Measurements from ENCODE around the gene PTPRK.
A peak's percentile ranks its signal among the peaks of the same experiment; 100 is the strongest.

PTPRK gene

DNA sequence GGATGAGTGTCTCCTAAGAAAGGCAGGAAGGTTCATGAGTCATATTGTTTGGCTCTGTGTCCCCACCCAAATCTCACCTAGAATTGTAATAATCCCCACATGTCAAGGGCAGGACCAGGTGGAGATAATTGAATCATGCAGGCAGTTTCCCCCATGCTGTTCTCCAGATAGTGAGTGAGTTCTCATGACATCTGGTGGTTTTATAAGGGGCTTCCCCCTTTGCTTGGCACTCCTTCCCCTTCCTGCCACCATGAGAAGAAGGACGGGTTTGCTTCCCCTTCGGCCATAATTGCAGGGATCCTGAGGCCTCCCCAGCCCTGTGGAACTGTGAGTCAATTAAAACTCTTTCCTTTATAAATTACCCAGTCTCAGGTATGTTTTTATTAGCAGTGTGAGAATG, 542.2 kb downstream of the PTPRK start:
- peak; percentile 9 to 45 for DNase-seq

DNA sequence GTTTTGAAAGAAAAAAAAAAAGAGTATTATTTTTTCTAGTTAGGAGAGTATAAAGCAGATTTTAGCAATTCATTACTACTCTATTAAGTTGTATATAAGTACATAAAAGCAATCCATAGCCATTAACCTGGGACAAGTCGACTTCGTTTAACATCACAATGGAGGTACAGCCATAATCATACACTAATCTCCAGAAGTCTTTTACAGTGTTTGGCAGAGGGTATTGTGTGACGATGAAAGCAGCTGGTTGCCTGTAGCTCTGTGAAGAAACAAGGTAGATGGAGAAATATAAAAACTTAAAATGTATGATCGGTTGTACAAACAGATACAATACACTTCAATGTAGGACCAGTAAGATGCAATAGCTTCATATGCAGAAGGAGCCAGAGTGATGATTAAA, 543.6 kb downstream of the PTPRK start:
- DNase-seq, result no peak

DNA sequence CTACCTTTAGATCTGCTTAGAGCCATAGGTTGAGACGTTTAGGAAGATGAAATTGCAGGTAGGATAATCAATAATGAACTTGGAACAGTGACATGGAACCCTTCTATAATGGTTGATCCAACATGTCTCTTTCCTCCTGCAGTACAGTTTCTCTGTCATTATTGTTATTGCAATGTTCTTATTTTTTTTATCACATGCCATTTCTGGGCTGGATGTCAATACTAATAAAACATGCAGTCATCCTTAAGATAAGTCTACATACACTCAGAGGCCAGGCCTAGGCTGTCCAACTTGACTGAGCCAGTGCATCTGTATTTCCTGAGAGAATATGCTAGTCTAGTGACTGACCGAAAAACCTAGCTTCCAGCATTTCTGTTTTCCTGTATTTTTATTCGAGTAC, 544.3 kb downstream of the PTPRK start:
- no peak for DNase-seq

DNA sequence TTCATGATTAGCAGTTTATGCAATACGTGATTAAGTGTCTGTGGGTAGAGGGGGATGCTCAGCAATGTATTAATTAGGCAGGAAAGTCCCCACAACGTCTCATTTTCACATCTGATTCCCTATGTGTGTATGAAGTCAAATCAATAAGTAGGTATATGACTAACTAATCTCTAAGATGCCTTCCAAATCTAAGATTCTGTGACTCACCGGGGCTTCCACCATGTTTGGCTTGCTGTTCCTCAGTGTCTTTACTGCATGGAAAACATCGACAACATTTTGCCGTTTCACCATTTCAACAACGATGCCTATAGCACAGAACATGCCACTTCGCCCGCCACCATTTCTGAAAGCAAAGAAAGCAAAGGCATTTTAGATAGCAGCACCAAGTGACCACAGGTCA, 547.6 kb downstream of the PTPRK start:
- no peak for DNase-seq

DNA sequence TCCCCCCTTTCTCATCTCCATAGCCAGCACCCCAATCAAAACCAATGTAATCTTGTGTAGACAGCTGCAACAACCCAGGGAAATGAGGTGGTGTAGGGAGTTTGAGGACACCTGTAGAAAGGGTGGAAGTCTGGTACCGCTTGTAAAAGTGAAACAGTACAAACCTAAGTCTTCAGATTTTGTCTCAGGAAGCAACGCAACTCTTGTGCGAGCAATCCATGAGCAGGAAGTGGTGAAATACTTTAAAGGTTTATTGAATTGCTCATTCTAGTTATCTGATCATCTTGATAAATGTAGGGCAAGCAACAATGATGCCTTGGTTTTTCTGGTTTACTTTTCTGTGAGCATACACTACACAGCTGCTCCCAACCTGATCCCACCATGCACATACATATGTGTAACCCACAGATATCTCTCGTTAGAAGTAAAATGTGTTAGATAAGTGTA, 548.4 kb downstream of the PTPRK start:
- DNase-seq, result peak; percentile 55 to 78

DNA sequence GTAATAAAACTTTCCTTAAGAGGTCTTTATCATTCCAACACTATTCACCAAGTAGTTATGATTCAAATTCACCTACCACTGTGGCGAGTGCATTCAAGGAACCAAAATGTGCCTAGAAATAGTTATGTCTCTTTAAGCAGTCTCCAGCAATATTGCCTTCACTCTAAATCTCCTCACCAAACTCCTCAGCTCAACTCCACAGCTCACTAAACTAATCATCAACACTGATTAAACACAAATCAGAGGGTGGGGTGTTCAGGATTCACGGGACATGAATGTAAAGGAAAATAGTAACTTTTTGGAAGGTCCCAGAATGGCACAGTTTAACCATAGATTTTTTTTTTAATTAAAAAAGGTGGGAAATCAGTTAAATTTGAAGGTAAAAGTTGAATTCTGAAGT, 549.0 kb downstream of the PTPRK start:
- DNase-seq, result no peak

DNA sequence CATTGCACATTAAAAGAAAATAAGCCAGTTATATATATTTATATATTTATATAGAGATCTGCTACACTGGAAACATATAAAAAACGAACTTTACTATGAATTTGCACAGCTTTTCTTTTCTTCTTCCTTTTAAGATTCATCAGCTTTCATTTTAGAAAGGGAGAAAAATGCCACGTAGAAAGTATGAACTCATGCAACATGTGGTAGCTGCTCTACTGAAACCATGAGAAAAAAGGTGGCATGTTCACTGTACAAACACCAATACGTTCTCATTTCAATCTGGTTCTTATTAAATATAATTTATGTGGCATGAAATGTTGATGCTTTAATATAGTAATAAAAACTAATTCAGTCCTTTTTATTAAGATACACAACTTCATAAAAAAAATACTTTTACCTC, 550.7 kb downstream of the PTPRK start:
- DNase-seq, result no peak

DNA sequence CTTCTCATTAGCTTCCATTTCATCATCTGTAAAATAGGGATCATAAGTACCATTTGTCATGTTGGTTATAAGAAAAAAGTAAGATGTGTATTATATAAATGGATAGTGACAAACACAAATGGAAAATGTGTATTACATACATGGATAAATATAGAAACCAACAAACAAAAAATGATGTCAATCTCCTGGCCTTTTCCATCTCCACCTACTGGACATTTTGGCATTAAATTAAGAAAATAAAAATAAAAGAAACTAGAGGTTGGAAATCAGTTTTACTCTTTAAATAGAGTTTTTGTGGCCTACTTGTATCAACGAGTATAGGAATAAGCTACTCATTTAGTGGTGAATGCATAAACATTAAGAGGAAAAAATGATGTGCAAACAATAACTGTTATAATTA, 552.0 kb downstream of the PTPRK start:
- DNase-seq, result no peak

DNA sequence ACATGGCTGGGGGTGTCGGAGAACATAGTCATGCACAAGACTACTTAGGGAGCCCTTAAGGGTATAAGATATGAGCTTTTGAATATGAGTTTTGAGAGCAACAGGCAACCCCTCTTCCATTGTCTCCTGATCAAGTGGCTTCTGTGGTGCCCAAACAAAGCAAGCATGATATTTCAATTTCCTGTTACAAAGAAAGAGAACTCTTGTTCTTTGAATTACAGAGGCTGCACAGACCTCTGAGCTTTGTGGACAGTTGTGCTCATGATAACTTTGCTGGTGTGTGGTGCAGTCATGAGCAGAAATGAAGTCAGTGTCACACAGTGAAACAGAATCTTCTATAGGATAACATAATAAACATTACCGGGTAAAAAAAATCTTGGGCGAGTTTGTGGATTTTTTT, 552.7 kb downstream of the PTPRK start:
- DNase-seq, result no peak

DNA sequence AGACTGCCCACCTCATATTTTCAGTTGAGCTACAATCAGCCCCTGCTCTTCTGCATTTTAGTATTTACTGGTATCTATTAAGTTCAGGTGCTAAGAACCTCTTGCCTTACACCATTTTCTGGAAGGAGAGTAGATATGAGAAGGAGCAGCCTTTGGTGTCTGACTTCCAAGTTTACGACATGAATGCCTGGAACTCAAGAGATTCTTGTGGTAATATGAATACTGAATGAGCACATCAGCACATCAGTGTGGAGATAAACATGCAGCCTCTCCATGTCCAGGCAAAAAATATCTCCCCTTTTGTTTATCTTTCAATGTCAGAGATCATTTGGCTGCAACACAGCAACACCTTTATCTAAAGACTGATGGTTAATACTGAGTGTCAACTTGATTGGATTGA, 553.8 kb downstream of the PTPRK start:
- DNase-seq, result no peak

DNA sequence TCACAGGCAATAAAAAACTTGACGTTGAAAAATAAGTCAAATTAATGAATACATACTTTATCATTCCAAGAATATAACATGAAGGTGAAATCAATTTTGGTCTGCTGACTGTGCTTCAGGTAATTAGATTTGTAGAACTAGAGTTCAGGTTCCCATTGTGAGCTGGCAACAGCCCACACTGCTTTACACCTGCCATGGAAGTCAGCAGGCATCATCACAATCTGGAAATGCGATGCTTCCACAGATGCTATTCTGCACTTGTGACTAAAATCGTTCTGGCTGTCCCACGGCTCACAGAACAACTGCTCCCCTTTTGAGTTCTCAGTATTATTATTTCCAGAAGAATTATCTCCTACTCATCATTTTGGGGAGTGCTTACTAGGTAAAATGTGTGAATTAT, 556.9 kb downstream of the PTPRK start:
- no peak for DNase-seq

DNA sequence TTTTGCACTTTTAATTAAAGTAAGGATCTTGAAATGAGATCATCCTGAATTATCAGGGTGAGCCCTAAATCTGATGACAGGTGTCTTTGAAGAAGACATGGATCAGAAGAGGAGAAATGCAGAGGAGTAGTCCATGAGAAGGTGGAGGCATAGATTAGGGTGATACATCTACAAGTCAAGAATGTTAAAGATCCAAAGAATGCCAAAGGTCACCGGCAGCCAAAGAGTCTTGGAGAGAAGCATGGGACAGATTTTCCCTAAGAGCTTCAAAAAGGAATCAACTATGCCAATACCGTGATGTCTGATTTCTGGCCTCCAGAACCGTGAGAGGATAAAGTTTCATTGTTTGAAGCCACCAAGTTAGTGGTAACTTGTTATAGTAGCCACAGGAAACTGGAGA, 560.5 kb downstream of the PTPRK start:
- no peak for DNase-seq

DNA sequence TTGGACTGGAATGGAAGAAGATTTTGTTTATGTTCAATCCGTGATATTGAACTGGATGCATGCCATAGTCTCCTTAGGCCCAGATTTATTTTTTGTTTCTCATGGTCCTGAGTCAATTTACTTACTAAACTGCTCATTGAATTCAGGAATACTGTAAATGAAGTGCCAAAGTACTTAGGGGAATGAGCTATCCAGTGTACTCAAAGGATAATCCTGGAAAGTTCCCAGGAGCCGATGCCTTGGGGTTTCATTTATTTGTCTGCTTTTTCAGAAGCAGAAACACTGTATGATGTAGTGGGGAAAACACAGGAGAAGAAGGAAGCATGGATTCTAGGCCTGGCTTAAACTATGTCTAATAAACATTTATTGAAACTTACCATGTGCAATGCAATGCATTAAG, 563.4 kb downstream of the PTPRK start:
- DNase-seq, result no peak

DNA sequence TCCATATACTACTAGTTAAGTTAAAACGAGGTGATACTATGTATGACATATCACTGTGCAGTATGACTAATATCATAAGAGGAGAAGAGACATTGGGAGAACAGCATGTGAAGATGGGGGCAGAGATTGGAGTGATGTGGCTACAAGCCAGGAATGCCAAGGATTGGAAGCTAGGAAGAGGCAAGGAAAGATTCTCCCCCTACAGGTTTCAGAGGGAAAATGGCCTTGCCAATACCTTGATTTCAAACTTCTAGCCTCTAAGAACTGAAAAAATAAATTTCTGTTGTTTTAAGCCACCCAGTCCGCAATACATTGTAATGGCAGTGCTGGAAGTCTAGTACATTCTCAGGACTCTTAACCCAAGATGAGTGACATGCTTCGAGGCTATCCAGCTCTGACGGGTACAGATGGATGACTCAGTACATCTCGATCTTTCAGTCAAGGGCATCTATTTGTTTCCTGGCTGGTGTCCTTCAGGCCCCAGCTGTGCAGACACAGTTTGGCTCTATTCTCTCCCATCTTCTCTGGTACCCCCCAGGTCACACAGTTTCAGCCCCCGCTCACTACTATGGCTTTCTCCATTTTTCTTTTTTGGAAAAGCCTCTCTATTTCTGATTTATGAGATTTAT, 564.0 kb downstream of the PTPRK start:
- DNase-seq, result no peak

DNA sequence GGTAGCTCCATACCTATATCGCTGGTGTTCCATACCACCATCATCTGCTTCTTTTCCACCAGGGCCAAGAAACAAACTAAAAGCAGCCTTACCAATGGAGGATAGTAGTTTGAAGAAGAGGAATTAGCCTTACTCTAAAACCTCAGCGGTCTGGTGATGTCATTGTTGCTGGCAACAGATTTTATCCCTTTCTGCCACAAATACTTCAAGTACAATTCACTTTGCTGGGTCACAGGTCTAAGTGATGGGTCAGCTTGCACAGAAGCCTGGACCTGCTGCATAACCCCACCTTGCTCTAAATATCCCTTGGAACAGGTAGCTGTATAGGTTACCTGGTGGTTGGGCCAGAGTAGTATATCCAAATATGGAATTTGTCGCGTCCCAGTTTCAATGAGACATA, 566.3 kb downstream of the PTPRK start:
- no peak for DNase-seq

DNA sequence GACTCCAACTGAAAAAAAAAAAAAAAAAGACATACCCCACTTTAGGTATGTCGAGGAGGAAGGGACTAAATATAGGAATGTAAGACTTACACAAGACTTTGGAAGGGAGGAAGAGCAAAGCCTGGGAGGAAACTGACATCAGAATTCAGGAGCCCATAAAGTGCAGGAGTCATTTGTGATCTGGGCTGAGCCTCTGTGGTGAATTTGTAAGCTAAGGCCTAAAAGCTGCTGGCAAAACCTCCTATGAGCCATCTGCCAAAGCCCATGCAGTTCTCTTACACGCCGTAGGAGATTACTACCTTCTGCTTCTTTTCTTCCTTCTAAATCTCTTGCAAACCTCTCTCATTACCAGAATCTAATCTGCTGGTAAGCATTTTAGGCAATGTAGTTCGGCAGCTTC, 567.6 kb downstream of the PTPRK start:
- DNase-seq, result no peak

DNA sequence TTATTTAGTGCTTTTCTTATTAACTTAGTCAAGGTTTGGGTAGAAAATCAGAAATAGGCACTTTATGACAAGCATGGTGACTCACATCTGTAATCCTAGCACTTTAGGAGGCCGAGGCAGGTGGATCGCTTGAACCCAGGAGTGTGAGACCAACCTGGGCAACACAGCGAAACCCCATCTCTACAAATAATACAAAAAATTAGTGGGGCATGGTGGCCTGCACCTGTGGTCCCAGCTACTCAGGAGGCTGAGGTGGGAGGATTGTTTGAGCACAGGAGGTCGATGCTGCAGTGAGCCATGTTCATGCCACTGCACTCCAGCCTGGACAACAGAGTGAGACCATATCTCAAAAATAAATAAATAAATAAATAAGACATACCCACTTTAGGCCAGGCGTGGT, 568.2 kb downstream of the PTPRK start:
- DNase-seq, result no peak

DNA sequence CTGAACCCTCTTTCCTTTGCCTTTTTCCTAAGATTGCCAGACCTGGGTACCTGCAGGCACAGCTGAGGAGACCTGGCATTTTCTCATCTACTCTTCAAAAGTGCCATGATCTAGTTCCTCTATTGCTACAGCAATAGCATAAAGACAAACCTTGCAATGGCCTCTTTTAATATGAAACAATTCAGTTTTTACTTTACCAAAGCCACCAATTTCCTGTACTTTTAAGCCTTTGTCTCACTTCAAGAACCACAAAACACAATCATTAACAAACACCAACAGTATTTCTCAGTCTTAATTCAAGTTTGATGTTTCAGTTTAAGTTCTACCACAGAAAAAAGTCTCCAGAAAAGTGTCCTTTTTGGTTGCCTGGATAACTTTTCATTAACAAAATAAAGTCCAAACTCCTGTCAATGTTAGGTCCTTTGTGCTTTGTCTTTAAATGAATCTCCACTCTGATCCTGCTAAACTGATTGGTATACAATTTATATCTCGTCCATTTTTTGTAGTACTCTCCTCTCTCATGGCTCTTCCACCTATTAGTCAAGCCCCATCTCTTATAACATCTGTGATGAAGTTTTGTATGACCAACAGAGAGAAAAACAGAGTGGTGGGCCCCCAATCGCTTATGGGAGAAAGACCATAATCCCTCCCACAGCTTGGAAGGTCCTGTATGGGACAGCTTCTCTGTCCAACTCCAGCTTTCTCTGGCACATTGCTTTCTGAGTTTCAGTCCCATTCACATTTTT, 569.1 kb downstream of the PTPRK start:
- DNase-seq, result peak in 1 of 2 donors; percentile 50

DNA sequence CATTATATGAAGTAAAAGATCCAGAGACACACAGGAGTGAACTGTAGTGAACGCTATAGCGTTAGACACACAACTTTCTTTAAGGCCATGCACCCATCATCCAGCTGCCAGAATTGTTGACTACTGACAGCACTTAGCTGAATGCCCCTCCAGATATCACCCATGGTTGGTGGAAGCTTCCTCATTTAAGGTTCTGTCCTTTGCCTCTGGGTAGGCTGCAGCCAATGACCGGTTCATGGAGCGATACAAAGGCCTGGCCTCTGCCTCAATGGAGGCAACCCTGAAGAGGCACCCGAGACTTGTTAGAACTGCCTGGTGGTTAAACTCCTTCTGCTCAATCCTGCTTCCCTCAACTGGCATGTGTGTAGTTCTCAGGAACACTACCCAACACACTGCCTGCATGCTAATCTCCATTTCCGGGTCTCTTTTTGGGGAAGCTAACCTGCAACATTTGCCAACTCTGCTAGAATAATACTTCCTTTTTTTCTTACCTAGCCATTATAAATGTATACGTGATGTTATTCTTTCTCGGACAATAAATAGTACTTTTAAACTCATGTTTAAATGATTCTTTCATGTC, 569.7 kb downstream of the PTPRK start:
- DNase-seq, result no peak

DNA sequence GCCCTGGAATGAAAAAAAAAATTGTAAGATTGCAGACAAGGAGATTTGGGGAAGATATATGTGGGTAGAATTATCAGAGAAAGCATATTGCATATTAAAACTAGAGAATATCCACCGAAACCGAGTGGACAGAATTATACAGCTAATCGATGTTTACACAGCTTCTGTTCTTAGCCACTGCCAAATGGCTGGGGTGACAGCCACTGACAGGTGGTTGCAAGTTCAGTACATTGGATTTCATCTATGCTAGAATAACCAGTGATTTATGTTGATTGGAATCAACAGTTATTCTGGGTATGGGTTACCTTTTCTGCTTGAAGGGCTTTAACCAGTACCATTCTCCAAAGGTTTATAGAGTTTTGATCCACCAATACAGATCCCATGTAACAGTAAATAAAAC, 571.1 kb downstream of the PTPRK start:
- no peak for DNase-seq

DNA sequence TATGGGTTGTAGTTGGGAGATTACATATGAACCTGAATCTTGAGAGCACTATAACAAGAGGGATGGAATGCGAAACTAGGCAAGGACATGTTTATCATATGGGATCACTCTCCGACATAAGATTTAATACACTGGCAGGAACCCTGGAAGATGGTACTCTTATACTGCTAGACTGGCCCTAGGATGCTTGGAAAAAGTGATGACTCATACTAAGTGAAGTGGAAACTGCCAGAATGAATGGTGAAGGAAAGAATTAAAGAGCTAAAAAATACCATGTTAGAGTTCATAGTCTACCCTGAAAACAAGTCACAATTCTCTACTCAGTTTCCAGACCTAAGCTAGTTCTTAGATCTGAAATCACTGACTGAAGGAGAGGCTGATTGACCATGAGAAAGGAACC, 574.0 kb downstream of the PTPRK start:
- no peak for DNase-seq

DNA sequence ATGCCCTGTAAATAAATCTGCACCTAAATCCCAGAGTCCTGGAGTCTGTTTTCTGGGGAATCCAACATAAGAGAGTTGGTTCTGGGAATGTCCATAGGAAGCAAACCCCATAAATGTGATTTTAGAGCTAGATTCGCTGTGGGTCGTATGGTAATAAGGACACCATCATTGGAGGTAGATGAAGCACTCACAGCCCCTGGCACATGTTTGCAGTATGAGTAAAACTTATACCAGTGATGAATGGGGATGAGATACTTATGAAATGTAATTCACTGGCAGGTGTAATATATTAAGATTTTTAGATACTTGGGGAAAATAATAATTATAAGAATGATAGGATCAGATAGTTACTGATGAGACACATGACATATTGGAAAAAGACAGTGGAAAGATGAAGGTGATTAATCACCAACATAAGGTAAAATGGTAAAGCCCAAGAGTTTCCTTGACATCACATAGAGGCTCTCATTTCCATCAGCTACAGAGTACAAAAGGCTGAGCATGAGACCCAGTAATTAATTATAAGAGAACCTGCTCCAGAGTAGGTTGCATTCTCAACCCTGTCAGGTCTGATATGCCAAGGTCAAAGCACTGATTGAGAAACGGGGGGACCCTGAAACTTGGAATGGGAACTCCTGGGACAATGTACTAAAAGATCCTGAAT, 574.8 kb downstream of the PTPRK start:
- DNase-seq, result no peak

DNA sequence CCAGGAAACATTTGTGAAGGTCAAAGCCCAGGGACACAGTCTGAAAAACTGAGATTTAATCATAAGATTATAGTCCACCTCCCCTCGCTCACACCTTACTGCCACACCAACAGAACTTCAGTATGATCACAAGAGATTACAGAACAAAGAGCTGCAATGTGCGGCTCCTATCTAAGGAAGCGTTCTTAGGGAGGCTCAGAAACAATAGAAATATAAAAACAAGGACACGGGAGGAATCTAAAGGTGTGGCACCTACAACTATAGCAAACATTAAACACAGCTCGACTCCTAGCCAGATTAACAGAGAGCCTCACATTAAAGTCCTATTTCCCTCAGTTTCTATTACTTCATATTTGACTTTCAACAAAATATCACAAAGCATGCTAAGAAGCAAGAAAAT, 579.2 kb downstream of the PTPRK start:
- no peak for DNase-seq

DNA sequence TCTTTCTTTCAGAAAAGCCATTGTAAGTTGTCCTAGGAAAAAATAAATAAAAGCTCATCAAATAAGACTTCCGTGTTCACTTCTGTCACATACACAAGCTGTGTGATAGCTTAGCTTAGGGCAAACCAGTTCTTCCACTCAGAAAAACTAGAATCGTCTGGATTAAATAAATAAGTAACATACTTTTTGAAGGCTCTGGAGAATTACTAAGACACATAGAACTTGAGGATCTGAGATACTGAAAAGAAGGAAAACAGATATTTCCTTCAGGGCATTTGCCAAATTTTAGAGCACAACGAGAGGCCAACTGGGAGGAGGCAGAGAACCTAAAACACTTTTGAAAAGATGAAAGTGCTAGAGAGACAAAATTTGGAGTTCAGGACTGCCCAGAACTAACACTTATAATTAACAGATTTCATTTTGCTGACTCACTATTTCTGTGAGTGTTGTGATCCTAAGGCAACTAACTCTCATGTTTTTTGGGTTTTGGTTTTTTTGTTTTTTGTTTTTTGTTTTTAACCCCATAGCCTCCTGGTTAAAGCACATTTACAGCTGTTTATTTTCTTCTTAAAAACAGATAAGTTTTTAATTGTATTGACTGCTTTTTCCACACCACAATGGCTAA, 580.8 kb downstream of the PTPRK start:
- DNase-seq, result no peak

Data from CD4-positive, alpha-beta T cell treated with Interleukin-1 beta for 1 hour (primary cell).